Measurements from ENCODE around the gene MAN2C1.

MAN2C1 gene

GRCh38 chr15:75307778-75308390 lies 60.5 kb downstream of the MAN2C1 start:
- H3K36me3 ChIP-seq = no peaks in the 10 kb centered on the region
- H3K27ac ChIP-seq = no peak overlapping the region
- TF ChIP-seq CTCF (IDR thresholded peaks at IDR 0.05) = peak in 1 of 2 experiments; percentile 9
- DNase-seq = no peak
- peaks cover 0 to 21% of the 10 kb centered on the region in 2 donors for H3K27me3 ChIP-seq
- H3K4me1 ChIP-seq = no peaks in the 10 kb centered on the region
- H3K9me3 ChIP-seq = no peaks in the 10 kb centered on the region
- intact Hi-C loops (cut with DNase I; ENCODE audit: low total_unique reads) = no loop called here
- no peak overlapping the region for H3K4me3 ChIP-seq

GRCh38 chr15:75306188-75306587 lies 62.2 kb downstream of the MAN2C1 start:
- H3K9me3 ChIP-seq = no peaks in the 10 kb centered on the region
- TF ChIP-seq CTCF (IDR thresholded peaks at IDR 0.05) = no peak
- H3K27ac ChIP-seq = no peak overlapping the region
- no peaks in the 10 kb centered on the region for H3K36me3 ChIP-seq
- no peak for DNase-seq
- no peaks in the 10 kb centered on the region for H3K4me1 ChIP-seq
- H3K4me3 ChIP-seq = no peak overlapping the region
- intact Hi-C loops (cut with DNase I; ENCODE audit: low total_unique reads) = no loop called here
- H3K27me3 ChIP-seq = peaks cover 0 to 25% of the 10 kb centered on the region in 2 donors
